GM12892 (cell line): ENCODE measurements around the gene RNF225.
A peak's percentile ranks its signal among the peaks of the same experiment; 100 is the strongest.

Experiments
- POLR2A ChIP-seq: IDR thresholded peaks from 2 replicates; pipeline ENCODE4 v1.6.1; 2011; ENCODE audit warnings: low read depth, low read length, control low read depth
- TAF1 ChIP-seq: IDR thresholded peaks from 2 replicates; pipeline ENCODE4 v1.6.1; 2011; ENCODE audit warnings: low read depth, mild to moderate bottlenecking, control low read depth, low read length, borderline replicate concordance

DNA sequence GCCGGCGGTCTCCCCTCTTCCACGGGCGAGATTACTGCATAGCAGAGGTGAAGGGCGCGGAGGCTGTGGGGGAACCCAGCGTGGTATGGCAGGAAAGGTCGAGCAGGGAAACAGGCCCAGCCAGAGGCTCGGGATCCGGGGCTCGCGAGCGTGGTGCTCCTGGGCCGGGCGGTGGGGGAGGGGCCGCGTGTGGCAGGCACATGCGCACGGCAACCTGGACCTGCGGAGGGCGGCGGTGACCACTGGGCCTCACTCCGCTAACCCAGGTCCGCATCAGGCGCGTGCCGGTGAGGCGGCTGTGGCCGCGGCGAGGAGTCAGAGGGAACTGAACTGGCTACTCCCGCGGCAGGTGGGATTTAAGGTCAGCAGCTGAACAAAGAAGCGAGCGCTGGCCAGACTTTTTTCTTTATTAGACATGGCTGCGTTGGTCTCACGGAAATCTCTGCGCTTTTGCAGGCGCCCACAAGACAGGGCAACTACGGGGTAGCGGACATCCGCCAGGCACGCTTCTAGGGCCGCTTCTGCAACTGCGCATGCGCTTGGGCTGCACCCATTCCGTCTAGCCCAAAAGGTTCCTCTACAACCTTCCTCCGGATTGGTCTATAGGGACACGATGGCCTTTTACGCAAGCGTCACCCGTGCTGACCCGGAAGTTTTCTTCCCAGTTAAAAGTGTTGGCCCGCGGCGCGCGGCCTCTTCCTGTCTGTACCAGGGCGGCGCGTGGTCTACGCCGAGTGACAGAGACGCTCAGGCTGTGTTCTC, 8.7 kb upstream of the RNF225 start, which contains the start of gene RPS5:
- TF ChIP-seq POLR2A, result peak; percentile 96
- TF ChIP-seq TAF1, result peak; percentile 96
